HG03064 (cell line): ENCODE measurements around the gene ERCC2.

Experiments used
- ATAC-seq: cut with Tn5 transposase; IDR thresholded peaks from one replicate; pipeline ENCODE4 v1.9.1; 2021; ENCODE audit warnings: low read depth; ENCODE audit not compliant: unreplicated experiment

Gene ERCC2

GRCh38 chr19:45306518-45307027 lies 63.8 kb downstream of the ERCC2 start:
- no peak for ATAC-seq

GRCh38 chr19:45306040-45306439 lies 64.3 kb downstream of the ERCC2 start:
- ATAC-seq = no peak

GRCh38 chr19:45305421-45305820 lies 65.0 kb downstream of the ERCC2 start:
- no peak for ATAC-seq

GRCh38 chr19:45305007-45305406 lies 65.4 kb downstream of the ERCC2 start:
- no peak for ATAC-seq

- no peak for ATAC-seq
Observed at GRCh38 chr19:45304141-45304926, 66.0 kb downstream of the ERCC2 start.

DNA sequence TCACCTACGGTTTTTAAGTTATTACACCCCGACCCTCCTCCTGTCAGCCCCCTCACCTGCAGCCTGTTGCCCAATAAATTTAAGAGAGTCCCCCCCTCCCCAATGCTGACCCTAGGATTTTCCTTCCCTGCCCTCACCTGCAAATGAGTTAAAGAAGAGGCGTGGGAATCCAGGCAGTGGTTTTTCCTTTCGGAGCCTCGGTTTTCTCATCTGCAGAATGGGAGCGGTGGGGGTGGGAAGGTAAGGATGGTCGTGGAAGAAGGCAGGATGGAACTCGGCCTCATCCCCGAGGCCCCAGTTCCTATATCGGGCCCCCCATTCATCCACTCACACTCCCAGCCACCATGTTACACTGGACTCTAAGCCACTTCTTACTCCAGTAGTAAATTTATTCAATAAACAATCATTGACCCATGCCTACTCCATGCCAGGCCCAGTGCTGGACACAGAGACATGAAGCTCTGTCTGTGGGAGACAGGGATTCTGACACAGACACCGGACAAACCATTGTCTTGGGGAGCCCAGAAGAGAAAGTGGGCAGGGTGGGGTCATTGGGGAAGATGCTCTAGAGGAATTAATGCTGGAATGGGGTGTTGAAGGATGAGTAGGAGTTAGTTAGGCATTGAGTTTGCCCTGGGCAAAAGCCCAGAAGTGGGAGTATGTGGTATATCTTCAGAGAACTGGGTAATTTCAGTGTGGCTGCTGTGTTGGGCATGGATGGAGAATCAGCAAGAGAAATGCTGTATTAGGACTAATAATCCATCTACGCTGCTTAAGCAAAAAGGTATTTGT lies 66.9 kb downstream of the ERCC2 start:
- no peak for ATAC-seq

DNA sequence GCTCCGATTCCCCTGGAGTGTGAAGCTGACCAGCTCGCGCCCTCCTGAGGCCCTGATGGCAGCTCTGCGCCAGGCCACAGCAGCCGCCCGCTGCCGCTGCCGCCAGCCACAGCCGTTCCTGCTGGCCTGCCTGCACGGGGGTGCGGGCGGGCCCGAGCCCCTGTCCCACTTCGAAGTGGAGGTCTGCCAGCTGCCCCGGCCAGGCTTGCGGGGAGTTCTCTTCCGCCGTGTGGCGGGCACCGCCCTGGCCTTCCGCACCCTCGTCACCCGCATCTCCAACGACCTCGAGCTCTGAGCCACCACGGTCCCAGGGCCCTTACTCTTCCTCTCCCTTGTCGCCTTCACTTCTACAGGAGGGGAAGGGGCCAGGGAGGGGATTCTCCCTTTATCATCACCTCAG lies 68.0 kb downstream of the ERCC2 start:
- no peak for ATAC-seq
